ENCODE measurements around the gene CRYBG2. TPM values are rescaled to one million over a fixed set of nuclear protein-coding genes. Genes with fewer than 3 reads are reported as not detected.

Gene CRYBG2
- total and polyA plus RNA-seq, 2 of the 8 experiments (the other 6 are each of a cell fraction or from before 2014, with no cell fraction given) = 14.2 to 17.0 TPM

GRCh38 chr1:26350701-26351589 is 3.0 kb downstream of the CRYBG2 start:
- Histone ChIP-seq H4K91ac (replicated peaks; ENCODE audit: insufficient read length, low read length) (peak overlapping the region; percentile 22), H2BK20ac (ENCODE audit: low read length) (0 out of 2 replicates have a peak overlapping the region, but pooled peaks have one; percentile 41), H4K8ac (ENCODE audit: extremely low read depth, insufficient read depth, low read length) (no peak overlapping the region), H3K27ac (ENCODE audit: low read depth, low read length) (peak overlapping the region; percentile 3; the same call in 1 of the 2 replicates), H2AFZ (ENCODE audit: low read length) (no peak overlapping the region), H3K18ac (ENCODE audit: extremely low read depth, low read length) (peak overlapping the region; percentile 71; the same call in 1 of the 2 replicates), H3K9me3 (ENCODE audit: insufficient read depth in 2 of 2, low read depth in 1 of 2, low read length in 1 of 2) (no peaks in the 10 kb centered on the region), H2BK120ac (replicated peaks; ENCODE audit: low read depth, low read length) (no peak overlapping the region), H2AK5ac (ENCODE audit: low read depth, low read length) (no peak overlapping the region; the same call in 1 of the 2 replicates), H4K5ac (ENCODE audit: insufficient read length, low read depth, low read length) (no peak overlapping the region), H2BK15ac (ENCODE audit: low read length) (no peak overlapping the region), H4K20me1 (replicated peaks in 1 of 2; ENCODE audit: control insufficient read depth in 1 of 2, insufficient read depth in 2 of 2, low read length in 2 of 2) (peaks cover 0 to 1% of the 10 kb centered on the region in 2 experiments), H3K23ac (ENCODE audit: insufficient read length) (no peak overlapping the region), H3K4me2 (ENCODE audit: insufficient read depth in 1 of 2, low read depth in 2 of 2, low read length in 2 of 2) (peak overlapping the region; percentile 26 to 35; a peak in 3 of 4 replicates), H3K9ac (replicated peaks in 1 of 4; ENCODE audit: extremely low read depth in 1 of 4, low read depth in 3 of 4, low read length in 3 of 4) (no peak overlapping the region; a peak in 1 of 7 replicates), H2BK12ac (ENCODE audit: low read depth, low read length) (peak overlapping the region; percentile 88; the same call in 1 of the 2 replicates), H3K56ac (replicated peaks; ENCODE audit: insufficient read length, low read depth, low read length) (no peak overlapping the region), H3K14ac (ENCODE audit: insufficient read length) (no peak overlapping the region), H3K79me2 (ENCODE audit: control insufficient read depth in 1 of 2, insufficient read depth in 2 of 2, low read length in 2 of 2) (no peaks in the 10 kb centered on the region), H3K4me1 (replicated peaks in 1 of 4; ENCODE audit: control insufficient read depth in 3 of 4, insufficient read depth in 4 of 4, low read length in 3 of 4) (peaks cover 5 to 24% (median 9%) of the 10 kb centered on the region in 4 experiments), H3K27me3 (replicated peaks in 1 of 4; ENCODE audit: control insufficient read depth in 3 of 4, extremely low read depth in 1 of 4, insufficient read depth in 3 of 4, low read length in 3 of 4) (no peaks in the 10 kb centered on the region), H3K79me1 (ENCODE audit: low read depth, low read length) (peaks cover 2% of the 10 kb centered on the region; the same call in 1 of the 2 replicates), H3K4ac (replicated peaks; ENCODE audit: insufficient read length, low read depth, low read length) (no peak overlapping the region), H3K23me2 (ENCODE audit: low read depth, low read length) (no peaks in the 10 kb centered on the region), H3K4me3 (ENCODE audit: extremely low read depth in 1 of 4, insufficient read depth in 2 of 4, low read depth in 3 of 4, low read length in 4 of 4) (no peak overlapping the region), H2BK5ac (ENCODE audit: low read depth, low read length) (peak overlapping the region; percentile 36), H3K36me3 (ENCODE audit: control insufficient read depth in 2 of 4, insufficient read depth in 4 of 4, low read length in 3 of 4) (no peaks in the 10 kb centered on the region)
- FAIRE-seq = no peak
- CTCF ChIA-PET (ENCODE audit: partially characterized antibody) = interaction anchor here (0.8 to 6.6 kb wide), 12 partner anchors 8 to 438 kb away, joined by 3 to 52 read pairs (median 4); partner anchors contain the start of genes LIN28A and SH3BGRL3
- DNase-seq (ENCODE audit: low read depth in 1 of 2, low spot score in 2 of 2) = no peak
- POLR2A ChIA-PET (ENCODE audit: partially characterized antibody) = interaction anchor here (0.7 to 6.3 kb wide), 14 partner anchors 9 to 125 kb away, joined by 3 to 44 read pairs (median 4); partner anchors contain the start of genes LIN28A and SH3BGRL3
- WGBS, 2 experiments (ENCODE audit: extremely low coverage in 1 of 2, insufficient coverage in 1 of 2, insufficient read length in 1 of 2, insufficient replicate concordance in 2 of 2, low coverage in 1 of 2, low lambda C conversion rate in 2 of 2, missing lambda C conversion rate in 1 of 2) = 78% methylated on average over 9 of the region's 9 CpGs; no CpG with 5 or more reads in 1 of the 2 experiments
- TF ChIP-seq JUND (IDR thresholded peaks at IDR 0.05; ENCODE audit: low read length) = no peak
- no peak for TF ChIP-seq EP300 (IDR thresholded peaks at IDR 0.05; ENCODE audit: borderline replicate concordance in 1 of 2, low read depth in 2 of 2, low read length in 2 of 2)
- TF ChIP-seq GTF2F1 (IDR thresholded peaks at IDR 0.05; ENCODE audit: borderline replicate concordance, low read depth, low read length) = no peak
- TF ChIP-seq CTBP2 (IDR thresholded peaks at IDR 0.05; ENCODE audit: borderline replicate concordance, insufficient read depth, insufficient read length, low read length) = no peak
- TF ChIP-seq YY1 (IDR thresholded peaks at IDR 0.05; ENCODE audit: low read depth, low read length) = no peak
- peak in 1 of 2 experiments; percentile 30; a peak in 1 of 4 replicates for TF ChIP-seq HDAC2 (IDR thresholded peaks at IDR 0.05; ENCODE audit: borderline replicate concordance in 1 of 2, low read depth in 2 of 2, low read length in 2 of 2)
- TF ChIP-seq FOSL1 (IDR thresholded peaks at IDR 0.05; ENCODE audit: insufficient read depth, low read depth, low read length) = no peak
- TF ChIP-seq RNF2 (IDR thresholded peaks at IDR 0.05; ENCODE audit: borderline replicate concordance, low read depth, low read length, missing control alignments, poor library complexity, severe bottlenecking) = no peak
- TF ChIP-seq BACH1 (IDR thresholded peaks at IDR 0.05; ENCODE audit: low read length) = 0 out of 2 replicates have a peak, but pooled peaks have one; percentile 28
